NCI-H2196 (cell line): Measurements from ENCODE around the gene ZNF710.
"Not testable (repeated sequence)": the region's sequence is repeated elsewhere in the genome, so short reads cannot be mapped to it uniquely, and the experiment has no call there.

Source experiments
- DNase-seq: peaks from one replicate; lab custom pipeline; 2025; ENCODE audit not compliant: unreplicated experiment; lab: John Stamatoyannopoulos, UW

ZNF710 gene

GRCh38 chr15:90058775-90059174, 57.7 kb downstream of the ZNF710 start:
- no peak for DNase-seq

GRCh38 chr15:90059208-90059985, 58.3 kb downstream of the ZNF710 start:
- no peak for DNase-seq

GRCh38 chr15:90060797-90061196, 59.7 kb downstream of the ZNF710 start:
- DNase-seq: peak; percentile 2

GRCh38 chr15:90062023-90062442, 60.9 kb downstream of the ZNF710 start:
- DNase-seq: peak; percentile 69

GRCh38 chr15:90062462-90062932, 61.4 kb downstream of the ZNF710 start:
- DNase-seq: peak; percentile 79

GRCh38 chr15:90062973-90063769, 62.0 kb downstream of the ZNF710 start:
- no peak for DNase-seq

DNA sequence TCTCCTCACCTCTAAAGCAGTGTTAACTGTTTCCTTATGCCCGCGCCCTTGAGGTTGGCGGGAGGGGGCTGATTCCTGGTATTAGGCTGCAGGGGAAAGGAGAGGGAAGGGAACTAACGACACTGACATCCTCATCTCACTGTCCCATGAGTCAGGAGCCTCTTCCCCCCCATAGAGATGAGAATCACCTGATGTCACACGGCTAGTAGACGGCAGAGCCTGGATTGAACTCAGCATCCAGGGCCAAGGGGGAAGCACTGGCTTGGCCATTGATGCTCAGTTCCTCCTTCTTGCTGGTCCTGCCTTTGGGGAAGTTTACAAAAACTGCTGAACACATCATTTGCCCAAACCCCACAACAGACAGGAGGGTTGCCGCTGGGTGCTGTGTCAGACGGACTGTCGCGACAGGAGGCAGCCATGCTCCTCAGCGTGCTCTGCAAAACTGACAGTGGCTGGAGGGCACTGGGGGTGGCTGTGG, 62.7 kb downstream of the ZNF710 start:
- DNase-seq: no peak

DNA sequence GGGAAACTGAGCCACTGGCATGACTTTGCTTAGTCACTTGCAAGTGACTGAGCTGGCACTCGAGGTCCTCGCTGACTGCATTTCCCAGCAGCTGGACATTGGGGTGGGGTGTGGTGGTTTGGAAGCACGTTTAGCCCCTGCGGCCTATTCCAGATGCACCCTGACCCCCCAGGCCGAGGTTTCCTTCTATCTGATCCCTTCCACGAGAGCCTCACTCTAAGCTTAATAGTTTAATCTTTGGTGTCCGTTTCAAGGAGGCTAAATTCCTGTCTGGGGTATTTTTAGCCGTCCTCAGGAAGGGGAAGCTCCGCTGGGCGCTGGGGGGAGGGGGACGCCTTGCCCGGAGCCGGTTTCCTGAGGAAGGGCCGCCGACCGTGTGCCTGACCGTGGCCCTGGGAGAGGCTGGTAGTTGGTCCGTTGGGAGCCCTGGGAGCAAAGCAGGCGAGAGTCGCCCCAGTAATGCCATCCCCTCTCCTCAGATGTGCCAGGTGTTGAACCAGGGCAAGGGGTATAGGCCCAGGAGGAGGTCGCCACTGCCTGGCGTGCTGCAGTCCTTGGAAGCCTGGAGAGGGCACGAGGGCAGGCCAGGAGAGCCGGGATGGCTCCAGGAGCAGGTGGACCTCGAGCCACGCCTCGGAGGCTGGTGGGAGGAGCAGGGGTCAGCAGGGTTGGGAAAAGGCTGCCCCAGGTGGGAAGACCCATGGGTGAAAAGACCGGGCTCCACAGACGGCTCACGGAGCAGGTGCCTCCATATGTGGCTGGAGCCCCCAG, 64.0 kb downstream of the ZNF710 start:
- no peak for DNase-seq

DNA sequence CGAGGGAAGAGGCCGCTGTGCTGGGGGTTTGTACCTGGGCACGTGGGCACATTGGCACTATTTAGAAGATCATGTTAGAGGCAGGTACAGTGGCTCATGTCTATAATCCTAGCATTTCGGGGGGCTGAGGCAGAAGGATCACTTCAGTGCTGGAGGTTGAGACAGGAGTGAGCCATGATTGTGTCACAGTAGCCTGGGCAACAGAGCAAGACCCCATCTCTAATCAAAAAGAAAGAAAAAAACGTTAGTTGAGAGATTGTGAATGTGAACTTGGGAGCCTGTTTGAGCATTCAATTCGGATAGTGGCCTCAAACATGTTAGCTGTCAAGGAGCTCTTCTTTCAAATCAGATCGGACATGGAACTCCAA, 64.5 kb downstream of the ZNF710 start:
- DNase-seq: no peak

DNA sequence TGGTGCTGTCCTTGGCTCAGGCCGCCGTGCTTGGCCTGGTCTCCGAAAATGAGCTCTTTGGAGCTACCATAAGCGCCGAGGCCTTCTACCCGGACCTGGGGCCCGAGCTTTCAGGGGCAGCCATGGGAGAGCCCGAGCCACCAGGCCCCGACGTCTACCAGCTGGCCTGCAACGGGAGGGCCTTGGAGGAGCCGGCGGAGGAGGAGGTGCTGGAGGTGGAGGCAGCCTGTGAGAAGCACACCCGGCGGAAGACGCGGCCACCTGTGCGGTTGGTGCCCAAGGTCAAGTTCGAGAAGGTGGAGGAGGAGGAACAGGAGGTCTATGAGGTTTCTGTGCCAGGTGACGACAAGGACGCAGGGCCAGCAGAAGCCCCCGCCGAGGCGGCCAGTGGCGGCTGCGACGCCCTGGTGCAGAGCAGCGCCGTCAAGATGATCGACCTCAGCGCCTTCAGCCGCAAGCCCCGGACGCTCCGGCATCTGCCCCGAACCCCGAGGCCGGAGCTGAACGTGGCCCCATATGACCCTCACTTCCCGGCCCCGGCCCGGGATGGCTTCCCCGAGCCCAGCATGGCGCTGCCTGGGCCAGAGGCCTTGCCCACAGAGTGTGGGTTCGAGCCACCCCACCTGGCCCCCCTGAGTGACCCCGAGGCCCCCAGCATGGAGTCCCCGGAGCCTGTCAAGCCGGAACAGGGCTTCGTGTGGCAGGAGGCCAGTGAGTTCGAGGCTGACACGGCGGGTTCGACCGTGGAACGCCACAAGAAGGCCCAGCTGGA, 66.2 kb downstream of the ZNF710 start:
- no peak for DNase-seq

- no peak for DNase-seq
Measured at GRCh38 chr15:90067953-90068606, 67.0 kb downstream of the ZNF710 start.

DNA sequence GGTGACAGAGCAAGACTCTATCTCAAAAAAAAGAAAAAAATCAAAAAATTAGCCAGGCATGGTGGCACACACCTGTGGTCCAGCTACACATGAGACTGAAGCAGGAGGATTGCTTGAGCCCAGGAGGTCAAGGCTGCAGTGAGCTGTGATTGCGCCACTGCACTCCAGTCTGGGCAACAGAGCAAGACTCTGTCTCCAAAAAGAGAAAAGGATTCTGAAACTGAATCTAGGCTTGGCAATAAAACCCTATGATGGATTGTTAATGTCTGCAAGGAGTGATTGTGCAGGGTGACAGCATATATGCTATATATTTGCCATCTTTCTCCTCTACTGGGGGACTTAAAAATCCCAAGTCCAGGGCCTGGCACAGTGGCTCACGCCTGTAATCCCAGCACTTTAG, 69.5 kb downstream of the ZNF710 start:
- not testable (repeated sequence) for DNase-seq

DNA sequence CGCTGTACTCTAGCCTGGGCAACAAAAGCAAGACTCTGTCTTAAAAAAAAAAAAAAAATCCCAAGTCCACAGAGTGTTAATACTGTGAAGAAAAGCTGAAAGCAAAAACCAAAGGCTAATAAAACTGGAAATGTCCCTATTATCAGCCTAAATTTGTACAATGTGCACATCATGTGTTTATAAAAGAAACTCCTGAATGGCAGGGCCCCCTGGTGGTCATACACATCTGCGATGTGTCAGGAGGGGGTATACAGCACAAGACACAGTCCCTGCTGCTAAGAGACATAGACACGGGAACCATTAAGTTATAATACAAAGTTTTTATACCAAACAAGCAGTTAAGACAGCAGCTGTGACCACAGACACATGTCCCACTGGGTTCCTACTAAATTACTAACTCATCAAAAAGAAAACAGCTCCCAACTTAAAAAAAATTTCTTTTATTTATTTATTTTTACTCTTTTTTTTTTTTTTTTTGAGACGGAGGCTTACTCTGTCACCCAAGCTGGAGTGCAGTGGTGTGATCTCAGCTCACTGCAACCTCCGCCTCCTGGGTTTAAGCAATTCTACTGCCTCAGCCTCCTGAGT, 70.2 kb downstream of the ZNF710 start:
- peak; percentile 49 for DNase-seq

DNA sequence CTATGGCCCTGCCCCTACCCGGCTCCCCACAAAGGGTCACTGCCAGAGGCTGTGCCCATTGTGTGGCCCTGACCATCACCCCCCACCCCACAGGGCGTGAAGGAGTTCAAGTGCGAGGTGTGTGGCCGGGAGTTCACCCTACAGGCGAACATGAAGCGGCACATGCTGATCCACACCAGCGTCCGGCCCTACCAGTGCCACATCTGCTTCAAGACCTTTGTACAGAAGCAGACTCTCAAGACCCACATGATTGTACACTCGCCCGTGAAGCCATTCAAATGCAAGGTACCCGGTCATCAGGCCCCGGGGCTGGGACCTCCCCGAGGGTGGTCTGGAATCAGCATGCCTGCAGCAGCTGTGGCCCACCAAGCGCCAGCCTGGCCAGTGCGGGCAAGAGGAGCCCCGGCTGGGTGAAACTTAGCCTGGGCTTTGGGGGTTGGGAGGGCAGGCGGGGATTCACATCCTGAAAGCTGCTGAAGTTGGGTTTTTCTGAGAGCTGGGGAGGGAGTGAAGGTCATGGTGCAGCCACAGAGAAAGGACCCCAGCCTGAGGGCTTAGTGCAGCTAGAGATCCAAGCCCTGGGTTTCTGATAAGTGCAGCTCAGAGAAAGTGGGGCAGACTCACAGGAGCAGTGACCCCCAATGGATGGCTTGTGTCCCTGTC, 72.0 kb downstream of the ZNF710 start:
- DNase-seq: no peak

DNA sequence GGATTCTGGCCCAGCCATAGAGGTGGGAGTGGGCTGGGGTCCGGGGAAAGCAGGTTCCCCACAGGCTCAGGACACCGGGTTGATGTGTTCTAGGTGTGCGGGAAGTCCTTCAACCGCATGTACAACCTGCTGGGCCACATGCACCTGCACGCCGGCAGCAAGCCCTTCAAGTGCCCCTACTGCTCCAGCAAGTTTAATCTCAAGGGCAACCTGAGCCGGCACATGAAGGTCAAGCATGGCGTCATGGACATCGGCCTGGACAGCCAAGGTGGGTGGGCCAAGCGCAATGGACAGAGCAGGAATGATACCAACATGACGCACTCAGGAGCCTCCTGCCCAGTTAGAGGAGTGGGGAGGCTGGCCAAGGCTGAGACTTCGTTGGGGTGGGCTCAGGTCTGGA, 72.9 kb downstream of the ZNF710 start:
- DNase-seq: no peak

DNA sequence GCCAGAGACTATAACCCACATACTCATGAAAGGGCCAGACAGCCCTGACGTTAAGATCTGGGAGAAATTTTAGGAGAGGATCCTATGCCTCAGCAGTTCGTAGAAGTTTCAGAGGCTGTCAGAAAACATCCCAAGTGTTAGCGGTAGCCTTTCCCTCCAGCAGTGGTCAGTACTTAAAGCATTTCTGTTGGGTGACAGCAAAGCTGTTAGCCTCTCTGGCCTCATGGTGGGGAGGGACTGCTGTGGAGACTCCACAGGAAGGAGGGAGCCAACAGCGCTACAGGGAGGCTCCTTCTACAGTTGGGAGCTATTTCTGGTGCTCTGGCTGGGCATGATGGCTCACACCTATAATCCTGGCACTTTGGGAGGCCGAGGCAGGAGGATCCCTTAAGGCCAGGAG, 73.8 kb downstream of the ZNF710 start:
- DNase-seq: no peak

DNA sequence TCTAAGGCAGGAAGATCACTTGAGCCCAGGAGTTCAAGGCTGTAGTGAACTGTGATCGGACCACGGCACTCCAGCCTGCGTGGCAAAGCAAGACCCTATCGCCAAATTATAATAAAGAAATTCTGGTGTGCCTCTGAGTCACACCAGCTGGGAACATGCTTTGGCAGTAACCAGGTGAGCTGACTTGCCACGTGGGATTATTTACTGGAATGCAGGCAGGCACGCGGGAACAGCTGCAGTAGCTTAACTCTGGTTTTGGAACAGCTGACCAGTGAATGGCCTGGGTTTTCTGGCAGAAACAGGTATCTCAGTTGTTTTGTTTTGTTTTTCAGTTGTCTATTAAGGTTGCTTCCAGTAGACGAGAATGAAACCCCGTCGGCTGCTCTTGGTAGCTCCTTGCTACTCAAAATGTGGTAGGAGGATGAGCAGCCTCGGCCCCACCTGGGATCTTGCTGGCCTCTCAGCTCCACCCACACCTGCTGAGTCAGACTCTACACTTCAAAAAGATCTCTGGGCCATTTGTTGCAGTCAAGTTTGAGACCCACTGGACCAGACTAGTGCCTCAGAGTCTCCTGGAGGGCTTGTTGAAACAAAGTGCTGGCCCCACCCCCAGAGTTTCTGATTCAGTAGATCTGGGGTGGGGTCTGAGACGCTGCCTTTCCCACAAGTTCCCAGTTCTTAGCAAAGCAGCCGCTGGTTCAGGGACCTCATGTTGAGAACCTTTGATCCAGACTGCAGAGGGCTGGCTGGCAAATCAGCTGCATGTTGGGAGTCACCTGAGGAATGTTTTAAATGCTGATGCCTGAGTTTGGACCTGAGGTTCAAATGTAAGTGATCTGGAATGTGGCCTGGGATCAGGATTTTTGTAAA, 74.5 kb downstream of the ZNF710 start:
- no peak for DNase-seq

GRCh38 chr15:90076716-90077115, 75.6 kb downstream of the ZNF710 start:
- DNase-seq: no peak
